Esophagus squamous epithelium (tissue), 4 donors: ENCODE results near the gene ACER2.

Source experiments
- POLR2A ChIP-seq, 4 donors: fragments of 450-650 bp; IDR thresholded peaks; one replicate each; pipeline ENCODE4 v1.6.1; 2017; ENCODE audit warnings: antibody characterized with exemption in 4 of 4, mild to moderate bottlenecking in 4 of 4, moderate library complexity in 3 of 4
- TF ChIP-seq, protein P1 (sequence below), 6 experiments: fragments of 450-650 bp in 4 of 6; fragments of 200-600 bp in 2 of 6; sonication (generic) in 2 of 6; IDR thresholded peaks; one replicate each; pipeline ENCODE4 v1.5.1; 2016 to 2019; ENCODE audit warnings: antibody characterized with exemption in 6 of 6, mild to moderate bottlenecking in 4 of 6, moderate library complexity in 4 of 6

GRCh38 chr9:19470981-19471650, 62.3 kb downstream of the ACER2 start:
- TF ChIP-seq, protein P1, sequence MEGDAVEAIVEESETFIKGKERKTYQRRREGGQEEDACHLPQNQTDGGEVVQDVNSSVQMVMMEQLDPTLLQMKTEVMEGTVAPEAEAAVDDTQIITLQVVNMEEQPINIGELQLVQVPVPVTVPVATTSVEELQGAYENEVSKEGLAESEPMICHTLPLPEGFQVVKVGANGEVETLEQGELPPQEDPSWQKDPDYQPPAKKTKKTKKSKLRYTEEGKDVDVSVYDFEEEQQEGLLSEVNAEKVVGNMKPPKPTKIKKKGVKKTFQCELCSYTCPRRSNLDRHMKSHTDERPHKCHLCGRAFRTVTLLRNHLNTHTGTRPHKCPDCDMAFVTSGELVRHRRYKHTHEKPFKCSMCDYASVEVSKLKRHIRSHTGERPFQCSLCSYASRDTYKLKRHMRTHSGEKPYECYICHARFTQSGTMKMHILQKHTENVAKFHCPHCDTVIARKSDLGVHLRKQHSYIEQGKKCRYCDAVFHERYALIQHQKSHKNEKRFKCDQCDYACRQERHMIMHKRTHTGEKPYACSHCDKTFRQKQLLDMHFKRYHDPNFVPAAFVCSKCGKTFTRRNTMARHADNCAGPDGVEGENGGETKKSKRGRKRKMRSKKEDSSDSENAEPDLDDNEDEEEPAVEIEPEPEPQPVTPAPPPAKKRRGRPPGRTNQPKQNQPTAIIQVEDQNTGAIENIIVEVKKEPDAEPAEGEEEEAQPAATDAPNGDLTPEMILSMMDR (IDR thresholded peaks at IDR 0.05) = no peak
- no peak for TF ChIP-seq POLR2A (IDR thresholded peaks at IDR 0.05)
